HEK293 (cell line): Measurements from ENCODE around the gene NFE2L3.

Source experiments
- CTCF ChIA-PET: fragments of 350-600 bp; formaldehyde crosslinking; extraction: SDS; loops from one replicate; lab custom pipeline; 2021; ENCODE audit warnings: antibody characterized with exemption; lab: Yijun Ruan, JAX
- POLR2A ChIA-PET: fragments of 300-600 bp; formaldehyde crosslinking; extraction: SDS; loops from one replicate; lab custom pipeline; 2020; ENCODE audit warnings: antibody characterized with exemption, inconsistent platforms; lab: Yijun Ruan, JAX
- H3K27ac ChIP-seq: fragments of 200-500 bp; sonication (Bioruptor generic); 2 replicates; pipeline ENCODE4 v1.5.1; 2014; ENCODE audit warnings: low read depth, low read length, control low read depth, inconsistent platforms; ENCODE audit errors: extremely low read depth
- H3K36me3 ChIP-seq, 2 experiments: fragments of 200-500 bp in 1 of 2; sonication (Bioruptor generic) in 1 of 2; 1 replicate in 1 of 2; 2 replicates in 1 of 2; pipeline ENCODE4 v1.5.1; 2014 to 2017; ENCODE audit warnings: inconsistent platforms in 2 of 2, low read length in 2 of 2; ENCODE audit not compliant: control insufficient read depth in 2 of 2, insufficient read depth in 1 of 2
- H3K4me1 ChIP-seq: fragments of 200-500 bp; sonication (Bioruptor generic); 2 replicates; pipeline ENCODE4 v1.5.1; 2014; ENCODE audit warnings: mild to moderate bottlenecking, low read length, inconsistent platforms; ENCODE audit not compliant: control insufficient read depth, insufficient read depth
- H3K4me3 ChIP-seq: 2 replicates; pipeline ENCODE4 v1.5.1; 2011; ENCODE audit warnings: low read depth, mild to moderate bottlenecking, control low read depth, low read length, moderate library complexity
- H3K9me3 ChIP-seq: fragments of 200-500 bp; sonication (Bioruptor generic); 2 replicates; pipeline ENCODE4 v1.5.1; 2014; ENCODE audit warnings: low read depth, low read length, inconsistent platforms; ENCODE audit not compliant: control insufficient read depth, insufficient read depth
- BCL11A ChIP-seq: fragments of 450-650 bp; formaldehyde crosslinking; IDR thresholded peaks from 2 replicates; pipeline ENCODE4 v1.5.1; 2016; ENCODE audit warnings: low read depth, missing biosample characterization, missing genetic modification characterization
- EGR2 ChIP-seq: fragments of 450-650 bp; formaldehyde crosslinking; IDR thresholded peaks from 2 replicates; pipeline ENCODE4 v1.5.1; 2016; ENCODE audit warnings: low read depth, missing biosample characterization, missing genetic modification characterization
- HOXA7 ChIP-seq: sonication (generic); formaldehyde crosslinking; IDR thresholded peaks from 2 replicates; pipeline ENCODE4 v1.8.1; 2022; ENCODE audit warnings: missing genetic modification reagents, borderline replicate concordance
- IKZF3 ChIP-seq: fragments of 450-650 bp; IDR thresholded peaks from 2 replicates; pipeline ENCODE4 v1.5.0; 2018; ENCODE audit warnings: missing biosample characterization, mild to moderate bottlenecking, missing genetic modification characterization, moderate library complexity
- PRDM6 ChIP-seq: fragments of 450-650 bp; formaldehyde crosslinking; IDR thresholded peaks from 2 replicates; pipeline ENCODE4 v1.5.1; 2017; ENCODE audit warnings: missing biosample characterization, missing genetic modification characterization
- ZFHX2 ChIP-seq: fragments of 450-650 bp; formaldehyde crosslinking; conservative IDR thresholded peaks from 2 replicates; pipeline ENCODE4 v1.5.1; 2016; ENCODE audit warnings: missing biosample characterization, missing genetic modification characterization
- ZFP3 ChIP-seq: fragments of 450-650 bp; formaldehyde crosslinking; IDR thresholded peaks from 2 replicates; pipeline ENCODE4 v1.5.1; 2016; ENCODE audit warnings: low read depth, missing biosample characterization, missing genetic modification characterization
- ZNF121 ChIP-seq: fragments of 450-650 bp; formaldehyde crosslinking; IDR thresholded peaks from 2 replicates; pipeline ENCODE4 v1.5.1; 2016; ENCODE audit warnings: missing biosample characterization, missing genetic modification characterization
- ZNF140 ChIP-seq: fragments of 450-650 bp; formaldehyde crosslinking; IDR thresholded peaks from 2 replicates; pipeline ENCODE4 v1.5.1; 2016; ENCODE audit warnings: missing biosample characterization, missing genetic modification characterization
- ZNF175 ChIP-seq: fragments of 450-650 bp; formaldehyde crosslinking; IDR thresholded peaks from 2 replicates; pipeline ENCODE4 v1.5.1; 2016; ENCODE audit warnings: missing biosample characterization, missing genetic modification characterization
- ZNF311 ChIP-seq: fragments of 450-650 bp; formaldehyde crosslinking; IDR thresholded peaks from 2 replicates; pipeline ENCODE4 v1.5.1; 2017; ENCODE audit warnings: missing biosample characterization, missing genetic modification characterization, borderline replicate concordance
- ZNF341 ChIP-seq: fragments of 450-650 bp; formaldehyde crosslinking; IDR thresholded peaks from 2 replicates; pipeline ENCODE4; 2016; ENCODE audit warnings: low read depth, missing biosample characterization, missing genetic modification characterization
- ZNF426 ChIP-seq: fragments of 450-650 bp; formaldehyde crosslinking; IDR thresholded peaks from 2 replicates; pipeline ENCODE4 v1.5.1; 2017; ENCODE audit warnings: missing biosample characterization, missing genetic modification characterization, mild to moderate bottlenecking, inconsistent platforms, moderate library complexity
- ZNF473 ChIP-seq: fragments of 450-650 bp; formaldehyde crosslinking; IDR thresholded peaks from 2 replicates; pipeline ENCODE4 v1.5.1; 2017; ENCODE audit warnings: missing biosample characterization, missing genetic modification characterization
- ZNF513 ChIP-seq: fragments of 450-650 bp; IDR thresholded peaks from 2 replicates; pipeline ENCODE4 v1.5.1; 2018; ENCODE audit warnings: missing biosample characterization, missing genetic modification characterization
- ZNF514 ChIP-seq: fragments of 450-650 bp; formaldehyde crosslinking; IDR thresholded peaks from 2 replicates; pipeline ENCODE4 v1.5.1; 2016; ENCODE audit warnings: missing biosample characterization, missing genetic modification characterization
- ZNF670 ChIP-seq: fragments of 450-650 bp; formaldehyde crosslinking; IDR thresholded peaks from 2 replicates; pipeline ENCODE4 v1.5.1; 2016; ENCODE audit warnings: missing biosample characterization, missing genetic modification characterization, low read depth
- ZNF792 ChIP-seq: fragments of 450-650 bp; formaldehyde crosslinking; IDR thresholded peaks from 2 replicates; pipeline ENCODE4 v1.5.1; 2016; ENCODE audit warnings: missing biosample characterization, missing genetic modification characterization
- ZSCAN16 ChIP-seq: fragments of 450-650 bp; formaldehyde crosslinking; IDR thresholded peaks from 2 replicates; pipeline ENCODE4 v1.5.1; 2016; ENCODE audit warnings: missing biosample characterization, missing genetic modification characterization
- TF ChIP-seq, protein P1 (sequence below): fragments of 450-650 bp; formaldehyde crosslinking; IDR thresholded peaks from 2 replicates; pipeline ENCODE4 v1.5.1; 2016; ENCODE audit warnings: missing biosample characterization, missing genetic modification characterization

NFE2L3 gene

GRCh38 chr7:26191974-26192479 is 40.0 kb downstream of the NFE2L3 start:
- Histone ChIP-seq H3K4me3 (no peak overlapping the region), H3K9me3 (no peaks in the 10 kb centered on the region), H3K27ac (no peak overlapping the region), H3K4me1 (peaks cover 12% of the 10 kb centered on the region), H3K36me3 (peaks cover 80 to 89% of the 10 kb centered on the region in 2 experiments)
- ChIA-PET CTCF (interaction anchor here (0.9 to 2.8 kb wide), 6 partner anchors 12 to 299 kb away, joined by 3 to 21 read pairs (median 4); no protein-coding TSS in a partner anchor), POLR2A (interaction anchor here (0.9 to 2.1 kb wide), 5 partner anchors 8 to 971 kb away, joined by 3 to 14 read pairs (median 6); partner anchors contain the start of gene CBX3)
- no peak for TF ChIP-seq HOXA7 (CRISPR knock-in tag)
- peak; percentile 12; the same call in 1 of the 2 replicates for TF ChIP-seq PRDM6
- TF ChIP-seq ZSCAN16 (tag by site-specific recombination) = no peak
- no peak for TF ChIP-seq ZNF792 (tag by site-specific recombination)
- no peak for TF ChIP-seq ZNF175 (tag by site-specific recombination)

- H3K4me1 ChIP-seq = peaks cover 12% of the 10 kb centered on the region
- H3K4me3 ChIP-seq = no peak overlapping the region
- ChIA-PET POLR2A (interaction anchor here (0.9 to 2.1 kb wide), 4 partner anchors 7 to 971 kb away, joined by 3 to 14 read pairs (median 6); partner anchors contain the start of gene CBX3), CTCF (interaction anchor here (1.0 to 2.8 kb wide), 5 partner anchors 101 to 299 kb away, joined by 3 to 21 read pairs (median 3); no protein-coding TSS in a partner anchor)
- no peaks in the 10 kb centered on the region for H3K9me3 ChIP-seq
- H3K27ac ChIP-seq = no peak overlapping the region
- peaks cover 80 to 94% of the 10 kb centered on the region in 2 experiments for H3K36me3 ChIP-seq
- no peak for TF ChIP-seq ZNF121
- TF ChIP-seq ZNF341 = peak; percentile 54; the same call in 1 of the 2 replicates
- no peak for TF ChIP-seq ZNF514 (tag by site-specific recombination)
These were observed 40.6 kb downstream of the NFE2L3 start for GRCh38 chr7:26192485-26193087.

- peaks cover 86 to 96% of the 10 kb centered on the region in 2 experiments for H3K36me3 ChIP-seq
- H3K27ac ChIP-seq = no peak overlapping the region; the same call in 1 of the 2 replicates
- TF ChIP-seq, protein P1, sequence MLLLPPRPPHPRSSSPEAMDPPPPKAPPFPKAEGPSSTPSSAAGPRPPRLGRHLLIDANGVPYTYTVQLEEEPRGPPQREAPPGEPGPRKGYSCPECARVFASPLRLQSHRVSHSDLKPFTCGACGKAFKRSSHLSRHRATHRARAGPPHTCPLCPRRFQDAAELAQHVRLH (tag by site-specific recombination) = no peak
- TF ChIP-seq ZNF140 (no peak), BCL11A (no peak), ZNF311 (tag by site-specific recombination) (no peak), IKZF3 (tag by site-specific recombination) (peak; percentile 38; the same call in 1 of the 2 replicates), ZFHX2 (tag by site-specific recombination) (0 out of 2 replicates have a peak, but pooled peaks have one; percentile 42), ZNF513 (tag by site-specific recombination) (peak; percentile 39; the same call in 1 of the 2 replicates), ZNF670 (no peak), ZNF473 (tag by site-specific recombination) (no peak), ZFP3 (tag by site-specific recombination) (no peak), PRDM6 (no peak), EGR2 (tag by site-specific recombination) (peak; percentile 54; the same call in 1 of the 2 replicates), ZNF426 (no peak)
- TF ChIP-seq, all 188 proteins: peak for 4
- POLR2A ChIA-PET = interaction anchor here (1.9 kb wide), 1 partner anchor 110 kb away, joined by 5 read pairs; no protein-coding TSS in a partner anchor
- no peak overlapping the region for H3K4me3 ChIP-seq
- peaks cover 12% of the 10 kb centered on the region for H3K4me1 ChIP-seq
- CTCF ChIA-PET = interaction anchor here (0.6 to 2.8 kb wide), 6 partner anchors 11 to 173 kb away, joined by 3 to 21 read pairs (median 4); no protein-coding TSS in a partner anchor
- no peaks in the 10 kb centered on the region for H3K9me3 ChIP-seq
These were observed 41.6 kb downstream of the NFE2L3 start for GRCh38 chr7:26193432-26194207.
